ENCODE data around the gene IRF1.

IRF1 gene, protein sequence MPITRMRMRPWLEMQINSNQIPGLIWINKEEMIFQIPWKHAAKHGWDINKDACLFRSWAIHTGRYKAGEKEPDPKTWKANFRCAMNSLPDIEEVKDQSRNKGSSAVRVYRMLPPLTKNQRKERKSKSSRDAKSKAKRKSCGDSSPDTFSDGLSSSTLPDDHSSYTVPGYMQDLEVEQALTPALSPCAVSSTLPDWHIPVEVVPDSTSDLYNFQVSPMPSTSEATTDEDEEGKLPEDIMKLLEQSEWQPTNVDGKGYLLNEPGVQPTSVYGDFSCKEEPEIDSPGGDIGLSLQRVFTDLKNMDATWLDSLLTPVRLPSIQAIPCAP

GRCh38 chr5:132490484-132491367 lies at the start of gene IRF1:
IRF1 (minus strand) TSS chr5:132490773; CDS start chr5:132489478, 1,295 bp downstream.
- Histone ChIP-seq H3K27me3 (no peaks in the 10 kb centered on the region), H3K4me1 (peaks cover 68 to 84% (median 78%) of the 10 kb centered on the region in 10 experiments), H3K9ac (peak within 1 kb of the TSS; percentile 93 to 99 (median 97)), H3K9me3 (replicated peaks in 1 of 11) (no peaks in the 10 kb centered on the region; a peak in 1 of 22 replicates), H3K4me3 (peak within 1 kb of the TSS; percentile 78 to 100 (median 94)), H3K36me3 (peaks cover 31 to 44% (median 40%) of the 10 kb centered on the region in 11 experiments), H3K27ac (peak within 1 kb of the TSS; percentile 89 to 98 (median 96)), H4K20me1 (peaks cover 43 to 48% (median 48%) of the 10 kb centered on the region in 11 experiments), H3K4me2 (peak within 1 kb of the TSS; percentile 90 to 99 (median 96))
- no peak for TF ChIP-seq Cebpa-rat (IDR thresholded peaks at IDR 0.05)

DNA sequence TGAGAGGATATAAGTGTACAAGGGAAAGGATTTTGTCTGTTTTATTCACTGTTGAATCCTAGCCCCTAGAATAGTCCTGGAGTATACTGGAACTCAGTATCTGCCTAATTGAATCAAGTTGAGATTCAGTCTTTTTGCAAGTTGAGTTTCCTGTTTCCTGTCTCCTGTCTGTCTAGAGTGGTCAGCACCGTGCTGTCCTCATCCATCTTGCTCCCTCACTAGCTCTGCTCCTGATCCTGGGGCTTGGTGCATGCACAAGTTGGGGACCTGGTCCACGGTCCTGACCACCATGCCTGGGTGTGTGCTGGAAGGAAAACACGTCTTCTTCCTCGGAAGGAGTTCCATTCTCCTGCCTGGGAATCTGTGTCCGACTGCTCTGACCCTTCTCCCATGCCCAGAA lies 49.6 kb upstream of the IRF1 start:
- H3K27ac ChIP-seq, result no peak overlapping the region
- H3K9ac ChIP-seq, result no peak overlapping the region
- no peaks in the 10 kb centered on the region for H3K36me3 ChIP-seq
- H3K4me2 ChIP-seq, result 0 out of 22 replicates have a peak overlapping the region, but pooled peaks of 1 of the 11 experiments have one; percentile 12
- no peaks in the 10 kb centered on the region for H4K20me1 ChIP-seq
- peaks cover 0 to 6% (median 0%) of the 10 kb centered on the region in 10 experiments; a peak in 2 of 20 replicates for H3K4me1 ChIP-seq
- no peaks in the 10 kb centered on the region for H3K27me3 ChIP-seq
- no peak for TF ChIP-seq Cebpa-rat (IDR thresholded peaks at IDR 0.05)
- H3K9me3 ChIP-seq (replicated peaks in 1 of 11), result no peaks in the 10 kb centered on the region
- H3K4me3 ChIP-seq, result no peak overlapping the region

DNA sequence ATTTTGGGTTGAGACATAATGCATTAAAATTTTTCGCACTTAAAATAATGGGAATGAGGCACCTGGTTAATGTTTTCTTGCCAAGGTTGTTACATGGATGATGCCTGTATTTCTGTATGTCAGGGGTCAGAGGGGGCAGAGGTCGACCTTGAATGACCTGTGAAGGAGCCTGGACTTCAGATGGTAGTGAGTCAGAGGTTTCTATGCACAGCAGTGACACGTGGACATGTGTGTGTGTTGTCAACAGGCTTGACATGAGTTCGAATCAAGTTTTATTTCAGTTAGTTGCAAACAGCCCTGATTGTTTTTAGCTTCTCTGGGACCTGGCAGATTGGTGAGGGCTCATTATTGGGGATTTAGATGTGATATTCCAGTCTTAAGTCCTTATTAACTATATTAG lies 49.1 kb upstream of the IRF1 start:
- Histone ChIP-seq H3K4me2 (0 out of 22 replicates have a peak overlapping the region, but pooled peaks of 1 of the 11 experiments have one; percentile 12), H3K9me3 (replicated peaks in 1 of 11) (no peaks in the 10 kb centered on the region), H3K27me3 (no peaks in the 10 kb centered on the region), H3K4me3 (no peak overlapping the region), H3K9ac (no peak overlapping the region), H3K36me3 (no peaks in the 10 kb centered on the region), H4K20me1 (no peaks in the 10 kb centered on the region), H3K27ac (no peak overlapping the region), H3K4me1 (peaks cover 0 to 6% (median 0%) of the 10 kb centered on the region in 10 experiments; a peak in 2 of 20 replicates)
- TF ChIP-seq Cebpa-rat (IDR thresholded peaks at IDR 0.05), result no peak

DNA sequence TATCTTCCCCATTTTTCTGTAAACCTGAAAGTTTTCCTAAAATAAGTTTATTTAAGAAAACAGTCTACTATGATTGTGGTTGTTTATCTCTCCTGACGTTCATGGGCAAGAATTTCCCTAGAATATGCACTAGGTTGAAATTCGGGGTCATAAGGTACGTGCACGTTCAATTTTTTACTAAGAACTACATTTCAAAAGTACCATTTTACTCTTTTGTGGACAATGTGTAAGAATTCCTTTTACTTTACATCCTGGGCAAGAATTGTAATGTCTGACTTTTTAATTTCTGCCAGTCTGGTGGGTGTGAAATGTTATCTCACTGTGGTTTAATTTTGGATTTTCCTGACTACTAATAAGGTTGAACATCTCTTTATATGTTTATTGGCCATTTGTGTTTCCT lies 40.4 kb upstream of the IRF1 start:
- no peak for TF ChIP-seq Cebpa-rat (IDR thresholded peaks at IDR 0.05)
- Histone ChIP-seq H3K9ac (no peak overlapping the region), H3K4me3 (no peak overlapping the region), H4K20me1 (no peaks in the 10 kb centered on the region), H3K4me1 (peaks cover 24 to 39% (median 37%) of the 10 kb centered on the region in 10 experiments), H3K27me3 (no peaks in the 10 kb centered on the region), H3K36me3 (no peaks in the 10 kb centered on the region), H3K27ac (no peak overlapping the region), H3K9me3 (replicated peaks in 1 of 11) (no peaks in the 10 kb centered on the region), H3K4me2 (no peak overlapping the region)

GRCh38 chr5:132528866-132529634 lies 38.5 kb upstream of the IRF1 start:
- Histone ChIP-seq H3K36me3 (peaks cover 0 to 6% (median 0%) of the 10 kb centered on the region in 11 experiments; a peak in 1 of 22 replicates), H3K4me1 (peaks cover 34 to 57% (median 53%) of the 10 kb centered on the region in 10 experiments), H3K27ac (peak overlapping the region in 1 of 11 experiments; percentile 0; a peak in 2 of 22 replicates), H3K4me3 (no peak overlapping the region), H3K9me3 (replicated peaks in 1 of 11) (peaks cover 10 to 12% (median 10%) of the 10 kb centered on the region in 11 experiments), H4K20me1 (no peaks in the 10 kb centered on the region), H3K4me2 (peak overlapping the region; percentile 34 to 84 (median 58); a peak in 21 of 22 replicates), H3K9ac (no peak overlapping the region), H3K27me3 (no peaks in the 10 kb centered on the region)
- no peak for TF ChIP-seq Cebpa-rat (IDR thresholded peaks at IDR 0.05)

GRCh38 chr5:132528021-132528420 lies 37.4 kb upstream of the IRF1 start:
- Histone ChIP-seq H3K9me3 (replicated peaks in 1 of 11) (peaks cover 20 to 22% (median 21%) of the 10 kb centered on the region in 11 experiments), H3K4me2 (peak overlapping the region in 7 of 11 experiments; percentile 11 to 84 (median 64); a peak in 11 of 22 replicates), H4K20me1 (no peaks in the 10 kb centered on the region), H3K4me3 (no peak overlapping the region), H3K27me3 (no peaks in the 10 kb centered on the region), H3K27ac (no peak overlapping the region), H3K4me1 (peaks cover 34 to 57% (median 53%) of the 10 kb centered on the region in 10 experiments), H3K36me3 (peaks cover 0 to 9% (median 0%) of the 10 kb centered on the region in 11 experiments; a peak in 1 of 22 replicates), H3K9ac (no peak overlapping the region)
- TF ChIP-seq Cebpa-rat (IDR thresholded peaks at IDR 0.05), result no peak

DNA sequence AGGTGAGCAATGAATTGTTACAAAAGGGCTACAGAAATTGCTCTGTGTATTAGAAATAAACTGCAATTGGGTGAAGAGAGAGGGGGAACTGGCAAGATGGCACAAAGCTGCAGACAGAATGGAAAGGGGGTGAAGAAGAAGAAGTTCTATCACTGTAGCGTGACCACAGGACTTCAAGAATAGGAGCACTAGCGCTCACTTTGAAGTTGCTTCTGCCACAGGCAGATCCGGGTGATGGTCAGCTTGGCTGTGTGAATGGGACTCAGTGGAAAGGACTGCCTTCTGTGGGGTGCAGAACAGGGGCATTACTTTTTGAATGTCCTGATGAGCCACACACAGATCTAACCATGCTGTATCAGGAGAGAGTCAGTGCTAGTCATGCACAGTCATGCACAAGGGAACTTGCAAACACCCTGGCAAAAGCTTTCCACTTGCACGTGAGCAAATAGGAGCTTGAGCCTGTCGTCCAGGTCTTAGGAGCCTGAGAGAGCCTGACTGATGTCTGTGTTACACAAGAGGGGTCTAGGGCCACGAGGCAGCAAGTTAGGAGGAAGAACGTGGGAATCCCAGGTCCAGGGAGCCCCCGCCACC lies 36.5 kb upstream of the IRF1 start:
- peaks cover 25 to 32% (median 30%) of the 10 kb centered on the region in 11 experiments for H3K9me3 ChIP-seq (replicated peaks in 1 of 11)
- H3K27me3 ChIP-seq, result no peaks in the 10 kb centered on the region
- no peak for TF ChIP-seq Cebpa-rat (IDR thresholded peaks at IDR 0.05)
- no peaks in the 10 kb centered on the region for H4K20me1 ChIP-seq
- peak overlapping the region; percentile 45 to 84 (median 70) for H3K4me2 ChIP-seq
- H3K4me1 ChIP-seq, result peaks cover 34 to 57% (median 53%) of the 10 kb centered on the region in 10 experiments
- H3K27ac ChIP-seq, result no peak overlapping the region
- H3K4me3 ChIP-seq, result no peak overlapping the region
- peaks cover 0 to 9% (median 0%) of the 10 kb centered on the region in 11 experiments; a peak in 1 of 22 replicates for H3K36me3 ChIP-seq
- H3K9ac ChIP-seq, result 0 out of 22 replicates have a peak overlapping the region, but pooled peaks of 1 of the 11 experiments have one; percentile 3

Data from BLaER1 treated with 17β-estradiol and CSF1 and Interleukin-3, amounts not matched to agents 10 nM and 100 nM (cell line).